ENCODE data around the gene ELOVL6. TPM values are rescaled to one million over a fixed set of nuclear protein-coding genes. Genes with fewer than 3 reads are reported as not detected.

The ELOVL6 gene
- total RNA-seq, 2 experiments from 2014 or later: 1.6 to 2.9 TPM

- H3K27ac ChIP-seq (ENCODE audit: low read depth in 1 of 2, low read length in 2 of 2): no peak overlapping the region
- H3K36me3 ChIP-seq (ENCODE audit: insufficient read depth, low read length): no peaks in the 10 kb centered on the region
- peaks cover 11% of the 10 kb centered on the region for H3K4me1 ChIP-seq (ENCODE audit: insufficient read depth, low read length)
- no peaks in the 10 kb centered on the region for H3K27me3 ChIP-seq (ENCODE audit: control insufficient read depth in 1 of 2, insufficient read depth in 2 of 2, low read length in 2 of 2)
- CTCF ChIA-PET: interaction anchor here (3.6 kb wide), 1 partner anchor 11 kb away, joined by 12 read pairs; no protein-coding TSS in a partner anchor
- no peak overlapping the region for H3K27ac Mint-ChIP-seq
- H3K4me3 Mint-ChIP-seq: no peak overlapping the region
- no peak for ATAC-seq (ENCODE audit: poor library complexity)
- intact Hi-C loops (cut with DNase I, micrococcal nuclease): no loop called here
- H3K9me3 Mint-ChIP-seq: no peaks in the 10 kb centered on the region
- POLR2A ChIA-PET: no interaction called here
- no peak for DNase-seq
- H3K4me3 ChIP-seq (ENCODE audit: low read length): no peak overlapping the region
- no peaks in the 10 kb centered on the region for H3K9me3 ChIP-seq (ENCODE audit: control insufficient read depth in 1 of 2, insufficient read depth in 1 of 2, low read length in 2 of 2)
- H3K4me1 Mint-ChIP-seq (ENCODE audit: low read depth): peaks cover 26% of the 10 kb centered on the region
- H3K36me3 Mint-ChIP-seq (ENCODE audit: low read depth): no peaks in the 10 kb centered on the region
- TF ChIP-seq, protein P1, sequence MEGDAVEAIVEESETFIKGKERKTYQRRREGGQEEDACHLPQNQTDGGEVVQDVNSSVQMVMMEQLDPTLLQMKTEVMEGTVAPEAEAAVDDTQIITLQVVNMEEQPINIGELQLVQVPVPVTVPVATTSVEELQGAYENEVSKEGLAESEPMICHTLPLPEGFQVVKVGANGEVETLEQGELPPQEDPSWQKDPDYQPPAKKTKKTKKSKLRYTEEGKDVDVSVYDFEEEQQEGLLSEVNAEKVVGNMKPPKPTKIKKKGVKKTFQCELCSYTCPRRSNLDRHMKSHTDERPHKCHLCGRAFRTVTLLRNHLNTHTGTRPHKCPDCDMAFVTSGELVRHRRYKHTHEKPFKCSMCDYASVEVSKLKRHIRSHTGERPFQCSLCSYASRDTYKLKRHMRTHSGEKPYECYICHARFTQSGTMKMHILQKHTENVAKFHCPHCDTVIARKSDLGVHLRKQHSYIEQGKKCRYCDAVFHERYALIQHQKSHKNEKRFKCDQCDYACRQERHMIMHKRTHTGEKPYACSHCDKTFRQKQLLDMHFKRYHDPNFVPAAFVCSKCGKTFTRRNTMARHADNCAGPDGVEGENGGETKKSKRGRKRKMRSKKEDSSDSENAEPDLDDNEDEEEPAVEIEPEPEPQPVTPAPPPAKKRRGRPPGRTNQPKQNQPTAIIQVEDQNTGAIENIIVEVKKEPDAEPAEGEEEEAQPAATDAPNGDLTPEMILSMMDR (IDR thresholded peaks at IDR 0.05): no peak
- H3K27me3 Mint-ChIP-seq: no peaks in the 10 kb centered on the region
Measured at GRCh38 chr4:110061076-110061475, 137.3 kb downstream of the ELOVL6 start.

- ATAC-seq (ENCODE audit: poor library complexity): peak; percentile 34
- H3K27ac Mint-ChIP-seq: peak overlapping the region; percentile 32
- Histone ChIP-seq H3K27me3 (ENCODE audit: control insufficient read depth in 1 of 2, insufficient read depth in 2 of 2, low read length in 2 of 2) (no peaks in the 10 kb centered on the region), H3K36me3 (ENCODE audit: insufficient read depth, low read length) (no peaks in the 10 kb centered on the region), H3K4me3 (ENCODE audit: low read length) (peak overlapping the region; percentile 30), H3K9me3 (ENCODE audit: control insufficient read depth in 1 of 2, insufficient read depth in 1 of 2, low read length in 2 of 2) (no peaks in the 10 kb centered on the region), H3K27ac (ENCODE audit: low read depth in 1 of 2, low read length in 2 of 2) (peak overlapping the region in 1 of 2 donors; percentile 50), H3K4me1 (ENCODE audit: insufficient read depth, low read length) (peaks cover 11% of the 10 kb centered on the region)
- no peaks in the 10 kb centered on the region for H3K27me3 Mint-ChIP-seq
- DNase-seq: peak in 3 of 14 experiments; percentile 11 to 77 (median 24)
- TF ChIP-seq, protein P1 (IDR thresholded peaks at IDR 0.05): no peak
- no peaks in the 10 kb centered on the region for H3K36me3 Mint-ChIP-seq (ENCODE audit: low read depth)
- peak overlapping the region; percentile 16 for H3K4me3 Mint-ChIP-seq
- H3K9me3 Mint-ChIP-seq: no peaks in the 10 kb centered on the region
- peaks cover 26% of the 10 kb centered on the region for H3K4me1 Mint-ChIP-seq (ENCODE audit: low read depth)
- ChIA-PET CTCF (interaction anchor here (3.6 kb wide), 1 partner anchor 9 kb away, joined by 12 read pairs; no protein-coding TSS in a partner anchor), POLR2A (no interaction called here)
- intact Hi-C loops (cut with DNase I, micrococcal nuclease): no loop called here
Measured at GRCh38 chr4:110059556-110060191, 138.7 kb downstream of the ELOVL6 start.

DNA sequence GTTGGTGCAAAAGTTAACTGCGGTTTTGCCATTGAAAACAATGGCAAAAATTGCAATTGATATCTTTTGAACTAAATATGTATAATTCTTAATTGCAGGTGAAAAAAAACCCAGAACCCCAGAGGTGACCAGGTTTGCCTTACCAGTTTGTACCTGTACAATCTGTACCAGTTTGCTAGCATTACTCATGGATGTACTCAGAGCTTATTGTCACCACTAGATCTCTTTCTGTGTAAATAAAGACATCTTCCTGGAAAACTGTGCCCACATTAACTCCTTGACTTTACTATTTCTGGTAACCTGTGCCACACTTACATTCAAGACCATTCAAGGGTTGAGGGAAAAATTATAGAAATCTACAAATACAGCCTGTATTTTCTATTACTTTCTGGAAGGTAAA is 139.7 kb downstream of the ELOVL6 start:
- Histone ChIP-seq H3K36me3 (ENCODE audit: insufficient read depth, low read length) (no peaks in the 10 kb centered on the region), H3K4me1 (ENCODE audit: insufficient read depth, low read length) (peaks cover 11% of the 10 kb centered on the region), H3K27me3 (ENCODE audit: control insufficient read depth in 1 of 2, insufficient read depth in 2 of 2, low read length in 2 of 2) (no peaks in the 10 kb centered on the region), H3K9me3 (ENCODE audit: control insufficient read depth in 1 of 2, insufficient read depth in 1 of 2, low read length in 2 of 2) (no peaks in the 10 kb centered on the region), H3K4me3 (ENCODE audit: low read length) (no peak overlapping the region), H3K27ac (ENCODE audit: low read depth in 1 of 2, low read length in 2 of 2) (no peak overlapping the region)
- H3K27me3 Mint-ChIP-seq: no peaks in the 10 kb centered on the region
- DNase-seq (no peak), ATAC-seq (ENCODE audit: poor library complexity) (no peak)
- no peaks in the 10 kb centered on the region for H3K9me3 Mint-ChIP-seq
- CTCF ChIA-PET: interaction anchor here (3.6 kb wide), 1 partner anchor 8 kb away, joined by 12 read pairs; no protein-coding TSS in a partner anchor
- intact Hi-C loops (cut with DNase I, micrococcal nuclease): no loop called here
- TF ChIP-seq, protein P1 (IDR thresholded peaks at IDR 0.05): no peak
- no peak overlapping the region for H3K27ac Mint-ChIP-seq
- POLR2A ChIA-PET: no interaction called here
- no peaks in the 10 kb centered on the region for H3K36me3 Mint-ChIP-seq (ENCODE audit: low read depth)
- H3K4me1 Mint-ChIP-seq (ENCODE audit: low read depth): peaks cover 26% of the 10 kb centered on the region
- no peak overlapping the region for H3K4me3 Mint-ChIP-seq
